AG09309 (cell line): ENCODE results near the gene RNF130.
"Not testable (repeated sequence)": the region's sequence is repeated elsewhere in the genome, so short reads cannot be mapped to it uniquely, and the experiment has no call there.

Source experiments
- DNase-seq: peaks from one replicate; pipeline ENCODE4 v3.0.0-alpha.2; 2010; ENCODE audit warnings: low read depth
- H3K4me3 ChIP-seq: 2 replicates; pipeline ENCODE4 v1.5.1; 2011; ENCODE audit warnings: mild to moderate bottlenecking, low read depth, low read length, moderate library complexity; ENCODE audit not compliant: control insufficient read depth
- TF ChIP-seq, protein P1 (sequence below): IDR thresholded peaks from 2 replicates; pipeline ENCODE4 v1.5.1; 2011; ENCODE audit warnings: mild to moderate bottlenecking, low read depth, low read length, inconsistent platforms; ENCODE audit not compliant: insufficient read depth, control insufficient read depth; ENCODE audit errors: missing control alignments

Gene RNF130

DNA sequence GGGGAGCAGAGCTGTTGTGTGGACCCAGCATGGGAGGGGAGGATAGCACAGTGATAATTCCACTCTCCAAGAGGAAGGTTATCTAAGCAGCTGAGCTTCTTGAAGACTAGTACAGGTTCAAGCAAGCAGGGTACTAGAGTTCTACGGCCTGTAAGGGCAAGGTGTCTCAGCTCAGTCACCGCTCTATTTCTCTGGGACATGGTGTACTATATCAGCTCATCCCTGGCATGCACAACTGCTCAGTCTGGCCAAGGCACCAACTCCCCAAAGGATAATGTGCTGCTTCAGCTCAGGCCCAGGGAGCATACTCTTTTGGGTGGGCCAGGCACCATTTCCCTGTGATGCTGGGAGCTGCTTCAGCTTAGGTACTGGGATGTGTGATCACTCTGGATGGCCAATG lies 69.8 kb downstream of the RNF130 start:
- no peak overlapping the region for H3K4me3 ChIP-seq
- TF ChIP-seq, protein P1, sequence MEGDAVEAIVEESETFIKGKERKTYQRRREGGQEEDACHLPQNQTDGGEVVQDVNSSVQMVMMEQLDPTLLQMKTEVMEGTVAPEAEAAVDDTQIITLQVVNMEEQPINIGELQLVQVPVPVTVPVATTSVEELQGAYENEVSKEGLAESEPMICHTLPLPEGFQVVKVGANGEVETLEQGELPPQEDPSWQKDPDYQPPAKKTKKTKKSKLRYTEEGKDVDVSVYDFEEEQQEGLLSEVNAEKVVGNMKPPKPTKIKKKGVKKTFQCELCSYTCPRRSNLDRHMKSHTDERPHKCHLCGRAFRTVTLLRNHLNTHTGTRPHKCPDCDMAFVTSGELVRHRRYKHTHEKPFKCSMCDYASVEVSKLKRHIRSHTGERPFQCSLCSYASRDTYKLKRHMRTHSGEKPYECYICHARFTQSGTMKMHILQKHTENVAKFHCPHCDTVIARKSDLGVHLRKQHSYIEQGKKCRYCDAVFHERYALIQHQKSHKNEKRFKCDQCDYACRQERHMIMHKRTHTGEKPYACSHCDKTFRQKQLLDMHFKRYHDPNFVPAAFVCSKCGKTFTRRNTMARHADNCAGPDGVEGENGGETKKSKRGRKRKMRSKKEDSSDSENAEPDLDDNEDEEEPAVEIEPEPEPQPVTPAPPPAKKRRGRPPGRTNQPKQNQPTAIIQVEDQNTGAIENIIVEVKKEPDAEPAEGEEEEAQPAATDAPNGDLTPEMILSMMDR, result no peak
- DNase-seq, result no peak

DNA sequence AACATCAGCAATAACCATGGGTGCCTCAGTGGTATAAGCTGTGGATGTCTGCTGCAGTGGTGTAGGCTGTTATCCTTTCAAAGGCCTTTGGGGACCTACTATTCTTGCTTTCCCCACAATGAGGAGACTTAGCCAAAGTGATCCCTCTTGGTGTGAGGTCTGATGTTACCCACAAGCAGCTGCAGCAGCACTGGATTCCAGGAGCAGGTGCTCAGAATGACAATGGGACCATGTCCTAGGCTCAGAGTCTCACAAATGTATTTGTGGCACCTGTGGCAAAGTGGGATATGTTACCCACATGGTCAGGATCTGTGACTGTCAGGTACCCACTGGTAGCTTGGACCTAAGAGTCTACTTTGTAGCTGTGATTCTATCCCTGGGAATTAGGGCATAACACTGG lies 70.4 kb downstream of the RNF130 start:
- TF ChIP-seq, protein P1, result no peak
- H3K4me3 ChIP-seq, result no peak overlapping the region
- DNase-seq, result no peak

DNA sequence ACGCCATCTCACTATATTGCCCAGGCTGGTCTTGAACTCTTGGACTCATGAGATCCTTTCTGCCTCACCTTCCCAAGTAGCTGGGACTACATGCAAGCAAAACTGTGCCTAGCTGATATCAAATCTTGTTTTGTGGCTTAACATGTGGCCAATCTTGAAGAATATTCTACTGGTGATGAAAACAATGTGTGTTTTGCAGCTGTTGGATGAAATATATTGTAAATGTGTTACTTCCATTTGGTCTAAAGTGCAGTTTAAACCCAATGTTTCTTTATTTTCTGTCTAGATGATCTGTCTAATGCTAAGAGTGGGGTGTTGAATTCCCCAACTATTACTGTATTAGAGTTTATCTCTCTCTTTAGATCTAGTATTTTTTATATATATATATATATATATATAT lies 73.1 kb downstream of the RNF130 start:
- no peak for DNase-seq

DNA sequence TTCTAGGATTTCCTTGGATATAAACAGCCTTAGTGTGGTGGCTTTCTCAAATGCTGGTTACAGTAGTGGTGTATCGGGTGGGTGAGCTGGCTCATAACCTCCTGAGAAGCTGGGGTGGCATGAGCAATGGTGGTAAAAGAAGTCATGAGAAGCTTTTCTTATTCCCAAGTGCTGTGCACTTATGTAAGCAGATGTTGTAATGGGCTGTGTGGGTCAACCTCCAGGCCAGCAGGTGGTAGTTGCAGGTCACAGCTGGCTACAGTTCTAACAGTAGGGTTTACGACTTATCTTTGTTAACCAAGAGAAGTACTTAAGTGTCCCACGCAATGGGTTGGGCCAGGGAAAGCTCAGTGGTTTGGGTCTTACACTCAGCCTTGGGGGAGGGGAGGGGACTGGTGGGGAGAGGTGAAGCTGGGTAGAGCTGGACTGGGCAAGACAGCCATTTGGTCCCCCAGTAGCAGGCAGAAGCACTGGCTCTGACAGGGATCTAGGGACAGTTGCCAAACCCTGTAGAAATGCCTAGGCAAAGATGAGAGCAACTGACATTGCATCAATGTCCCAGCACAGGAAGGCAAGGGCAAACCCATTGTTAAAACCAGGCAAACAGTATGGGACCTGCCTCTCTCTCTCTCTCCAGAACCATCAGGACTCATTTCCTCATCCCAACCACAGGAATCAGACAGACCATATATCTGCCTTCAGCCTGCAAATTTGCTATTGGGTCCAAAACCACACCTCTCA lies 76.8 kb downstream of the RNF130 start:
- TF ChIP-seq, protein P1, result no peak
- no peak overlapping the region for H3K4me3 ChIP-seq
- DNase-seq, result no peak

More for the DNA sequence above, 73.1 kb downstream of the RNF130 start:
- TF ChIP-seq, protein P1, result no peak
- no peak overlapping the region for H3K4me3 ChIP-seq

DNA sequence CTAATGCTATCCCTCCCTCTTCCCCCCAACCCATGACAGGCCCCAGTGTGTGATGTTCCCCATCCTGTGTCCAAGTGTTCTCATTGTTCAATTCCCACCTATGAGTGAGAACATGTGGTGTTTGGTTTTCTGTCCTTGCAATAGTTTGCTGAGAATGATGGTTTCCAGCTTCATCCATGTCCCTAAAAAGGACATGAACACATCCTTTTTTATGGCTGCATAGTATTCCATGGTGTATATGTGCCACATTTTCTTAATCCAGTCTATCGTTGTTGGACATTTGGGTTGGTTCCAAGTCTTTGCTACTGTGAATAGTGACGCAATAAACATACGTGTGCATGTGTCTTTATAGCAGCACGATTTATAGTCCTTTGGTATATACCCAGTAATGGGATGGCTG lies 78.7 kb downstream of the RNF130 start:
- DNase-seq, H3K4me3 ChIP-seq: not testable (repeated sequence)

DNA sequence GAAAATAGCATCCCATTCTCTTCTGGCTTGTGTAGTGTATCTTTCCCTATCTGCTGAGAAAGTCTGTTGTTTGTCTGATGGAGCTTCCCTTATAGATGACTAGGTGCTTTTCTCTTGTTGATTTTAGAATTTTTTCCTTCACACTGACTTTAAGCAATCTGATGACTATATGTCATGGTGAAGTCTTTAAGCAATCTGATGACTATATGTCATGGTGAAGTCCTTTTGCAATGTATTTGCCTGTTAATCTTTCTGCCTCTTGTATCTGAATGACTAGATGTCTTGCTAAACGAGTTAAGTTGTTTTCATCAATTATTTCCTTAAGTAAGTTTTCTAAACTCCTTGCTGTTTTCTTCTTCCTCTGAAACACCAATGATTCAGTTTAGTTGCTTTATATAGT lies 80.5 kb downstream of the RNF130 start:
- DNase-seq, result no peak
- no peak overlapping the region for H3K4me3 ChIP-seq
- TF ChIP-seq, protein P1, result no peak

DNA sequence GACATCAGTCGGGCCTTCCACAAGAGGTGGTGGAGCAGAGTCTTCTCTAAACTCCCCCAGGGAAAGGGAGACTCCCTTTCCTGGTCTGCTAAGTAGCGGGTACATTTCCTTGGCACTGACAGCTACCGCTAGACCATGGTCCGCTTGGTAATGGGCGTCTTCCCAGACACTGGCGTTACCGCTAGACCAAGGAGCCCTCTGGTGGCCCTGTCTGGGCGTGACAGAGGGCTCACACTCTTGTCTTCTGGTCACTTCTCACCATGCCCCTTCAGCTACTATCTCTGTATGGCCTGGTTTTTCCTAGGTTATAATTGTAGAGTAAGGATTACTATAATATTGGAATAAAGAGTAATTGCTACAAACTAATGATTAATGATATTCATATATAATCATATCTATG lies 81.0 kb downstream of the RNF130 start:
- not testable (repeated sequence) for DNase-seq, H3K4me3 ChIP-seq

DNA sequence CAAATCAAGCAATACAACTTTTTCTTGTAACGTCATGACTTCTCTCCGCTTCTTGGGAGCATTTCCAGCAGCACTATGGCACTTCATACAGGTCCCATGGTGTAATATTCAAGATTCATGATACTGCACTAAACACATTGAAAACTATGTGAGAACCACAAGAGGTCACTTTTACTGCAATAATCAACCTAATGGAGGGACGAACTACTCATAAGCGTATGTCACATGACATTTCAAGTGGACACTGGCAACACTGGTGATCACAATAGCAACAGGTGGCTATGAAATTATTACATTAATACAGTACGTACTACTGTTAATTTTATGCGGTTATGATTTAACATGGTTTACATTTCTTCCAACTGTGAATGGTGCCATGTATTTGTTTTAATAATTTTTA lies 85.2 kb downstream of the RNF130 start:
- H3K4me3 ChIP-seq, result no peak overlapping the region
- DNase-seq, result no peak
- TF ChIP-seq, protein P1, result no peak
